ENCODE data around the gene WDR64.

Gene WDR64

DNA sequence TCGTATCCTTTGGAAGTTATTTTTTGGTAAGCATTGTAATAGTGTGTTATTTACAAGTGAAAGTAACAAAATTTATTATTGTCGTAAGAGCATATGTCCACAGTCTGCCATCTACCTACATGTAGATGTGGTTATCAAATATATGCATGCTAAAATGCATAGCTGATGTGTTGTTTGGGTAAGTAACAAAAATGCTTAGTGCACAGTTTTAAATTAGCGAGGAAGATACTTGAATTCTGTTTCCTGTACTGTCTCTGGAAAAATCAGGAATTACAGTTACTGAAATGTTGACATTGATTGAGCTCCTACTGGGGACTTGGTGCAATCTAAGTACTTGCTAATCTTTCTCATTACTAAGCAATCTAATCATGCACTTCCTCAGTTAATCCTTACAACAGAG, 14.3 kb downstream of the WDR64 start:
- no peak for DNase-seq (ENCODE audit: low read depth)
- no peak overlapping the region for H3K4me3 ChIP-seq (ENCODE audit: low read depth, low read length)
- in situ Hi-C loops (cut with HindIII; ENCODE audit: low sequenced_read_pairs), result no loop called here
- TF ChIP-seq, protein P1, sequence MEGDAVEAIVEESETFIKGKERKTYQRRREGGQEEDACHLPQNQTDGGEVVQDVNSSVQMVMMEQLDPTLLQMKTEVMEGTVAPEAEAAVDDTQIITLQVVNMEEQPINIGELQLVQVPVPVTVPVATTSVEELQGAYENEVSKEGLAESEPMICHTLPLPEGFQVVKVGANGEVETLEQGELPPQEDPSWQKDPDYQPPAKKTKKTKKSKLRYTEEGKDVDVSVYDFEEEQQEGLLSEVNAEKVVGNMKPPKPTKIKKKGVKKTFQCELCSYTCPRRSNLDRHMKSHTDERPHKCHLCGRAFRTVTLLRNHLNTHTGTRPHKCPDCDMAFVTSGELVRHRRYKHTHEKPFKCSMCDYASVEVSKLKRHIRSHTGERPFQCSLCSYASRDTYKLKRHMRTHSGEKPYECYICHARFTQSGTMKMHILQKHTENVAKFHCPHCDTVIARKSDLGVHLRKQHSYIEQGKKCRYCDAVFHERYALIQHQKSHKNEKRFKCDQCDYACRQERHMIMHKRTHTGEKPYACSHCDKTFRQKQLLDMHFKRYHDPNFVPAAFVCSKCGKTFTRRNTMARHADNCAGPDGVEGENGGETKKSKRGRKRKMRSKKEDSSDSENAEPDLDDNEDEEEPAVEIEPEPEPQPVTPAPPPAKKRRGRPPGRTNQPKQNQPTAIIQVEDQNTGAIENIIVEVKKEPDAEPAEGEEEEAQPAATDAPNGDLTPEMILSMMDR (IDR thresholded peaks at IDR 0.05; ENCODE audit: low read depth, low read length, missing control alignments), result no peak

DNA sequence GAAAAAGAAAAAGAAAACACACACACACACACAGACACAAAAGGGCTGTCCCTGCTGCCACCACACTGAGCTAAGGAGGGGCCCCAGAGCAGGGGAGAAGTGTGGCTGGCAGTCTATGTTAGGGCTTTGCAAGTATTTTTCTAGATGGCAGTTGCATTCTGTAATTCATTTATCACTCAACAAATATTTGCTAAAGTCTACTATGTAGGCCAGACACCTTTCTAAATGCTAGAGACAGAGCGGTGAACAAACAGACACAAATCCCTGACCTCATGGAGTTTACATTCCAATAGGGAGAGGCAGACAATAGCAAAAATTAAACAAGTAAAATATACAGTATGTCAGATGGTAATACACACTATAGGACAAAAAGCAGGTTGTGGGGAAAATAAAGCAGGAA, 20.2 kb downstream of the WDR64 start:
- no peak overlapping the region for H3K4me3 ChIP-seq (ENCODE audit: low read depth, low read length)
- in situ Hi-C loops (cut with HindIII; ENCODE audit: low sequenced_read_pairs), result no loop called here
- no peak for DNase-seq (ENCODE audit: low read depth)
- TF ChIP-seq, protein P1 (IDR thresholded peaks at IDR 0.05; ENCODE audit: low read depth, low read length, missing control alignments), result no peak

DNA sequence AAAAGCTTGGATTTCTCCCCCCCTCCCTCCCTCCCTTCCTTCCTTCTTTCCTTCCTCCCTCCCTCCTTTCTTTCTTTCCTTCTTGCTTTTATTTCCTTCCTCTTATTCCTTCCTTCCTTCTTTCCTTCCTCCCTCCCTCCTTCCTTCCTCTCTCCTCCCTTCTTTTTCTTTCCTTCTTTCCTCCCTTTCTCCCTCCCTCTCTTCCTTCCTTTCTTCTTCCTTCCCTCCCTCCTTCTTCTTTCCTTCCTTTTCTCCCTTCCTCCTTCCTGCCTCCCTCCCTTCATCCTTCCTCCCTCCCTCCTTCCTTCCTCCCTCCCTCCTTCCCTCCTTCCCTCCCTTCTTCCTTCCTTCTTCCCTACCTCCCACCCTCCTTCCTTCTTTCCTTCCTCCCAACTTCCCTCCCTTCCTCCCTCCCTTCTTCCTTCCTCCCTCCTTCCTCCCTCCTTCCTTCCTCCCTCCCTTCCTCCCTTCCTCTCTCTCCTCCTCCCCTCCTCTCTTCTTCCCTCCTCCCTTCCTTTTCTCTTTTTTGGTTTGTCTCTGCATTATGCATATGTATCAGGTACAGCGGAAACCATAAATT, 22.8 kb downstream of the WDR64 start:
- no peak overlapping the region for H3K4me3 ChIP-seq (ENCODE audit: low read depth, low read length)
- DNase-seq (ENCODE audit: low read depth), result no peak
- in situ Hi-C loops (cut with HindIII; ENCODE audit: low sequenced_read_pairs), result no loop called here
- TF ChIP-seq, protein P1 (IDR thresholded peaks at IDR 0.05; ENCODE audit: low read depth, low read length, missing control alignments), result no peak

DNA sequence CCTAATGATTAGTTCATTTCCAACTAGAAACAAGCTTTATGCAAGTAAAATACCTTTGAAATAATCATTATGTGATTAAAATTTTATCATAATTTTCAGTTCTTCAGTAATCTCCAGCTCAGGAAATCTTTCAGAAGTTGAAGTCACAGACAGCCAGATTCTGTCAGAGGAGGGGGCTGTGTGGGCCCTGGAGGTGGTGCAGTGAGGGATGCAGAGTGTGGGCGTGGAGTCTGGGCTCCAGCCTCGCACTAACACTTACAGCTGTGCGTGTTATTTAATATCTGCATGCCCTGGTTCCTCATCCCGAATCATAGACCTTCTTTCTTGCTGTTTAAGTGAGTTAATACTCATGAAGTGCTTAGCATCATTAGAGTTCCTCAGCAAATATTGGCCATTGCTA, 23.9 kb downstream of the WDR64 start:
- DNase-seq (ENCODE audit: low read depth), result no peak
- TF ChIP-seq, protein P1 (IDR thresholded peaks at IDR 0.05; ENCODE audit: low read depth, low read length, missing control alignments), result no peak
- H3K4me3 ChIP-seq (ENCODE audit: low read depth, low read length), result no peak overlapping the region
- in situ Hi-C loops (cut with HindIII; ENCODE audit: low sequenced_read_pairs), result no loop called here

DNA sequence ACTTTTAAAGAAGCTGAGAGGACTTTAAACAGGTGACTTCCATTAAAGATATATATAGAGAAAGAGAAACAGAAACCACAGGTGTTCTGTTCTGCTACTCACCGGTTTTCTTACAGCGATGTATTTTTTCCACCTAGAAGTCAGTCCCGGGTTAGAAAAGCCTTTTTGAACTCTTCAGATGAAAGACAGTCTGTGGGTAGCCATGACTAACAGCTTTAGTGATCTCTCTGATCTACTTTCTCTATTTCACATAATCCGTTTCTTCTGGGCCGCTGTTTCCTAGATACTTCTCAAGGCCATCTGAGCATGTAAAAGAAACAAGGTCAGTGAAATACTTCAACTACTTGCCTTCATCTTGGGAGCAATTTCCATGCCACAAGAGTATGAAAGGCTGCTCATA, 25.1 kb downstream of the WDR64 start:
- TF ChIP-seq, protein P1 (IDR thresholded peaks at IDR 0.05; ENCODE audit: low read depth, low read length, missing control alignments), result no peak
- no peak for DNase-seq (ENCODE audit: low read depth)
- H3K4me3 ChIP-seq (ENCODE audit: low read depth, low read length), result no peak overlapping the region
- in situ Hi-C loops (cut with HindIII; ENCODE audit: low sequenced_read_pairs), result no loop called here

DNA sequence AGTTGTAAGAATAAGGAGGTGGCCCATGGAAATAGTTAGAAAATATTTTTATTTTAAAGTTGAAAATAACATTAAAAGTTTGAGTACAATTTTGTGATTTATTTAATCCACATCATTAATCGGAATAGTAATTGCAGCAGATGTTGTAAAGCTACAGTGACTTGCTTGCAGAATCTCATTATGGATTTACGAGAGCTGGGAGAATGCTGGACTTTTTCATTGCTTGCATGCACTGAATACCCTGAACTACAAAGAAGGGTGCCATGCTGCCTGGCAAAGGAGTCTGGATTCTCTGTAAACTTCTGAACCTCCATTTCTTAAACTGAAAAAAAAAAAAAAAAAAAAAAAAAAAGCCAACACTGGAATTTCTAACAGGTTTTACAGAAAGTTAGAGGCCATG, 26.5 kb downstream of the WDR64 start:
- H3K4me3 ChIP-seq (ENCODE audit: low read depth, low read length), result no peak overlapping the region
- in situ Hi-C loops (cut with HindIII; ENCODE audit: low sequenced_read_pairs), result no loop called here
- TF ChIP-seq, protein P1 (IDR thresholded peaks at IDR 0.05; ENCODE audit: low read depth, low read length, missing control alignments), result no peak
- DNase-seq (ENCODE audit: low read depth), result no peak
